H9 (cell line): ENCODE data around the gene CGB8. TPM values are rescaled to one million over a fixed set of nuclear protein-coding genes. Genes with fewer than 3 reads are reported as not detected.
"Not testable (repeated sequence)": the region's sequence is repeated elsewhere in the genome, so short reads cannot be mapped to it uniquely, and the experiment has no call there.

Experiments
- DNase-seq: peaks from one replicate; pipeline ENCODE4 v3.0.0-alpha.2; 2017
- H2AFZ ChIP-seq: one replicate; pipeline ENCODE4 v1.6.1; 2013; ENCODE audit warnings: mild to moderate bottlenecking, low read length, control low read depth, moderate library complexity
- H2AK5ac ChIP-seq: 2 replicates; pipeline ENCODE4 v1.6.1; 2013; ENCODE audit warnings: low read length, control low read depth, mixed read lengths; ENCODE audit not compliant: insufficient read length
- H2BK120ac ChIP-seq: one replicate; pipeline ENCODE4 v1.6.1; 2013; ENCODE audit warnings: low read depth, mild to moderate bottlenecking, low read length, control low read depth, inconsistent platforms; ENCODE audit not compliant: poor library complexity, severe bottlenecking
- H2BK12ac ChIP-seq: 2 replicates; pipeline ENCODE4 v1.6.1; 2013; ENCODE audit warnings: low read length, control low read depth, mixed read lengths, low read depth; ENCODE audit not compliant: insufficient read length
- H2BK15ac ChIP-seq: 2 replicates; pipeline ENCODE4 v1.6.1; 2013; ENCODE audit warnings: low read depth, low read length, control low read depth
- H2BK20ac ChIP-seq: one replicate; pipeline ENCODE4 v1.6.1; 2013; ENCODE audit warnings: low read depth, mild to moderate bottlenecking, low read length, control low read depth, inconsistent platforms; ENCODE audit not compliant: poor library complexity, severe bottlenecking
- H2BK5ac ChIP-seq: 2 replicates; pipeline ENCODE4 v1.6.1; 2013; ENCODE audit warnings: low read length, control low read depth, mixed read lengths; ENCODE audit not compliant: insufficient read length
- H3K14ac ChIP-seq: 2 replicates; pipeline ENCODE4 v1.6.1; 2013; ENCODE audit warnings: low read length, control low read depth; ENCODE audit not compliant: insufficient read depth
- H3K18ac ChIP-seq: 2 replicates; pipeline ENCODE4 v1.6.1; 2013; ENCODE audit warnings: low read depth, mild to moderate bottlenecking, mixed read lengths, low read length, control low read depth; ENCODE audit not compliant: insufficient read length
- H3K23ac ChIP-seq: 2 replicates; pipeline ENCODE4 v1.6.1; 2013; ENCODE audit warnings: low read length, control low read depth, mixed read lengths, low read depth; ENCODE audit not compliant: insufficient read length
- H3K23me2 ChIP-seq: 2 replicates; pipeline ENCODE4 v1.6.1; 2013; ENCODE audit warnings: low read depth, mild to moderate bottlenecking, mixed read lengths, low read length, control low read depth; ENCODE audit not compliant: insufficient read length, poor library complexity, severe bottlenecking
- H3K27ac ChIP-seq: 2 replicates; pipeline ENCODE4 v1.5.1; 2013; ENCODE audit warnings: low read length, control low read depth, mixed read lengths, low read depth; ENCODE audit not compliant: insufficient read length
- H3K27me3 ChIP-seq: 2 replicates; pipeline ENCODE4 v1.6.1; 2013; ENCODE audit warnings: low read length, control low read depth, inconsistent platforms; ENCODE audit not compliant: insufficient read depth
- H3K4ac ChIP-seq: 2 replicates; pipeline ENCODE4 v1.6.1; 2013; ENCODE audit warnings: low read depth, mild to moderate bottlenecking, control low read depth, inconsistent platforms, low read length, moderate library complexity
- H3K4me1 ChIP-seq: 2 replicates; pipeline ENCODE4 v1.6.1; 2013; ENCODE audit warnings: low read length, control low read depth, inconsistent platforms; ENCODE audit not compliant: insufficient read depth
- H3K4me2 ChIP-seq: 2 replicates; pipeline ENCODE4 v1.6.1; 2013; ENCODE audit warnings: low read length, control low read depth, mixed read lengths; ENCODE audit not compliant: insufficient read length, insufficient read depth
- H3K56ac ChIP-seq: 2 replicates; pipeline ENCODE4 v1.6.1; 2013; ENCODE audit warnings: low read depth, mild to moderate bottlenecking, mixed read lengths, low read length, control low read depth; ENCODE audit not compliant: insufficient read length
- H3K79me1 ChIP-seq: 2 replicates; pipeline ENCODE4 v1.6.1; 2013; ENCODE audit warnings: low read depth, mild to moderate bottlenecking, moderate library complexity, low read length, control low read depth, inconsistent platforms; ENCODE audit not compliant: insufficient read depth, poor library complexity, severe bottlenecking
- H3K79me2 ChIP-seq: 2 replicates; pipeline ENCODE4 v1.6.1; 2013; ENCODE audit warnings: low read length, control low read depth, inconsistent platforms; ENCODE audit not compliant: insufficient read depth
- H3K9ac ChIP-seq: 2 replicates; pipeline ENCODE4 v1.6.1; 2013; ENCODE audit warnings: low read length, control low read depth, mixed read lengths; ENCODE audit not compliant: insufficient read length; ENCODE audit errors: extremely low read depth
- H3K9me3 ChIP-seq: one replicate; pipeline ENCODE4 v1.6.1; 2013; ENCODE audit warnings: low read depth, low read length, inconsistent platforms; ENCODE audit not compliant: control insufficient read depth
- H3T11ph ChIP-seq: one replicate; pipeline ENCODE4 v1.6.1; 2013; ENCODE audit warnings: mild to moderate bottlenecking, low read length, control low read depth, inconsistent platforms
- H4K20me1 ChIP-seq: one replicate; pipeline ENCODE4 v1.6.1; 2013; ENCODE audit not compliant: control insufficient read depth, insufficient read length, insufficient read depth
- H4K5ac ChIP-seq: 2 replicates; pipeline ENCODE4 v1.6.1; 2013; ENCODE audit warnings: low read depth, mild to moderate bottlenecking, mixed read lengths, low read length, control low read depth; ENCODE audit not compliant: insufficient read length
- H4K8ac ChIP-seq: replicated peaks from 2 replicates; pipeline ENCODE4 v1.6.1; 2013; ENCODE audit warnings: low read length, control low read depth, mixed read lengths, low read depth; ENCODE audit not compliant: insufficient read length
- H4K91ac ChIP-seq: 2 replicates; pipeline ENCODE4 v1.6.1; 2013; ENCODE audit warnings: low read depth, mild to moderate bottlenecking, moderate library complexity, mixed read lengths, low read length, control low read depth; ENCODE audit not compliant: insufficient read length
- H3K27ac Mint-ChIP-seq, 3 experiments: 2 replicates in 2 of 3; 3 replicates in 1 of 3; pipeline ENCODE4 v1.8.0; 2020 to 2021; ENCODE audit warnings: mixed read lengths in 3 of 3, mild to moderate bottlenecking in 1 of 3, moderate library complexity in 1 of 3
- H3K27me3 Mint-ChIP-seq: 2 replicates; pipeline ENCODE4 v1.8.0; 2021; ENCODE audit warnings: low read depth, mild to moderate bottlenecking, moderate library complexity, mixed read lengths
- H3K36me3 Mint-ChIP-seq, 3 experiments: 2 replicates in 2 of 3; 3 replicates in 1 of 3; pipeline ENCODE4 v1.8.0; 2020 to 2021; ENCODE audit warnings: low read depth in 3 of 3, mixed read lengths in 3 of 3; ENCODE audit not compliant: insufficient read depth in 1 of 3
- H3K4me1 Mint-ChIP-seq, 2 experiments: 2 replicates each; pipeline ENCODE4 v1.8.0; 2020; ENCODE audit warnings: mixed read lengths in 2 of 2
- H3K4me3 Mint-ChIP-seq, 2 experiments: 2 replicates in 1 of 2; 3 replicates in 1 of 2; pipeline ENCODE4 v1.8.0; 2020 to 2021; ENCODE audit warnings: mild to moderate bottlenecking in 2 of 2, mixed read lengths in 2 of 2, moderate library complexity in 1 of 2
- H3K9me3 Mint-ChIP-seq, 2 experiments: 2 replicates in 1 of 2; 3 replicates in 1 of 2; pipeline ENCODE4 v1.8.0; 2020; ENCODE audit warnings: mild to moderate bottlenecking in 2 of 2, mixed read lengths in 2 of 2, moderate library complexity in 1 of 2
- WGBS: extraction: QIAGEN DNeasy Blood & Tissue Kit; methylation state at CpG from one replicate; pipeline ENCODE4 v1.1.7; 2013; ENCODE audit warnings: missing lambda C conversion rate, low lambda C conversion rate, mixed read lengths; ENCODE audit not compliant: insufficient read length; ENCODE audit errors: extremely low coverage; 5-methylcytosine and 5-hydroxymethylcytosine counted together
- total RNA-seq: library from RNA; stranded (reverse); gene quantifications from 2 replicates; pipeline ENCODE4 v1.2.1, GENCODE V29; 2021

CGB8 gene
- total RNA-seq, 1 experiment from 2014 or later: not detected

GRCh38 chr19:49038557-49039276, 10.2 kb downstream of the CGB8 start:
- H3K14ac ChIP-seq, H3K79me1 ChIP-seq, H2BK15ac ChIP-seq, H2BK12ac ChIP-seq, H3K18ac ChIP-seq, H3K4me1 ChIP-seq, H3K23me2 ChIP-seq, H2BK5ac ChIP-seq, H3K36me3 Mint-ChIP-seq, H3K9me3 ChIP-seq, H3K27ac ChIP-seq, H3K56ac ChIP-seq, H4K91ac ChIP-seq, H4K5ac ChIP-seq, H3K4me1 Mint-ChIP-seq, H4K20me1 ChIP-seq, H3K27me3 ChIP-seq, H3T11ph ChIP-seq, DNase-seq, H3K4me2 ChIP-seq, H4K8ac ChIP-seq, H2AK5ac ChIP-seq, H3K27ac Mint-ChIP-seq, H2BK20ac ChIP-seq, H2BK120ac ChIP-seq, H2AFZ ChIP-seq, H3K9me3 Mint-ChIP-seq, H3K4ac ChIP-seq, H3K9ac ChIP-seq, H3K23ac ChIP-seq, H3K4me3 Mint-ChIP-seq, H3K79me2 ChIP-seq: not testable (repeated sequence)
- no CpG with 5 or more reads among the region's 26 CpGs for WGBS
- peaks cover 24% of the 10 kb centered on the region for H3K27me3 Mint-ChIP-seq

DNA sequence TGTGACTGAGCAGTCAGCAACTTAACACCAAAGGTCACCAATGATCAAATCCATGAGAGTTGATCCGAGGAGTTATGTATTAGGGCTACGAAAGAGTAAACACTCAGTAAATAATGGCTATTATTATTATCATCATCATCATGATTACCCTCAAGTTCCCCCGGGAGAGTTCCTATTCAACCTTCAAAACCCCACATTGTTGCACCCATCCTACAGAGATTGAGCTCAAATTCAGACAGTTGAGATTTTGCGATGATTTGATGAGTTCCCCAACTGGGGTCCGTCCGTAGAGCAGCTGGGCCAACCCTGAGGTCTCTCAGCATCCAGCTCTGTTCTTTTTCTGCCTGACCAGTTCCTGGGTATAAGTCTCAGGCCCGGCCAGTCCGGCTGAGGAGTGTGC, 10.8 kb downstream of the CGB8 start:
- not testable (repeated sequence) for H3K27ac Mint-ChIP-seq, H4K8ac ChIP-seq, H4K5ac ChIP-seq, H2BK15ac ChIP-seq, H3T11ph ChIP-seq, H3K9me3 Mint-ChIP-seq, H3K4ac ChIP-seq, H2BK12ac ChIP-seq, H3K9ac ChIP-seq, H3K4me2 ChIP-seq, H3K27ac ChIP-seq, H3K79me2 ChIP-seq, H2BK5ac ChIP-seq, H3K4me1 ChIP-seq, H3K4me1 Mint-ChIP-seq, H3K23ac ChIP-seq, H3K18ac ChIP-seq, H3K4me3 Mint-ChIP-seq, H3K56ac ChIP-seq, H4K20me1 ChIP-seq, H2AFZ ChIP-seq, H3K79me1 ChIP-seq, H3K27me3 ChIP-seq, DNase-seq, H2BK20ac ChIP-seq, H2AK5ac ChIP-seq, H2BK120ac ChIP-seq, H3K23me2 ChIP-seq, H3K9me3 ChIP-seq, H4K91ac ChIP-seq, H3K36me3 Mint-ChIP-seq, H3K14ac ChIP-seq
- peaks cover 20% of the 10 kb centered on the region for H3K27me3 Mint-ChIP-seq
- no CpG with 5 or more reads among the region's 8 CpGs for WGBS
